Peyer's patch (tissue), 4 donors: ENCODE measurements around the gene ERC2. TPM values are rescaled to one million over a fixed set of nuclear protein-coding genes. Genes with fewer than 3 reads are reported as not detected.
"Not testable (repeated sequence)": the region's sequence is repeated elsewhere in the genome, so short reads cannot be mapped to it uniquely, and the experiment has no call there.

ENCODE experiments used
- DNase-seq, 3 donors: peaks; one replicate each; pipeline ENCODE4 v3.0.0-alpha.2; 2017 to 2019
- H3K27ac ChIP-seq, 4 donors: fragments of 200-600 bp; sonication (generic); one replicate each; pipeline ENCODE4 v1.5.1; 2016 to 2019
- H3K27me3 ChIP-seq, 2 donors: fragments of 200-600 bp; sonication (generic); one replicate each; pipeline ENCODE4 v1.5.1; 2019
- H3K36me3 ChIP-seq, 3 donors: fragments of 200-600 bp; sonication (generic); one replicate each; pipeline ENCODE4 v1.5.1; 2016 to 2019
- H3K4me1 ChIP-seq, 4 donors: fragments of 200-600 bp; sonication (generic); one replicate each; pipeline ENCODE4 v1.5.1; 2016 to 2019
- H3K4me3 ChIP-seq, 4 donors: fragments of 200-600 bp; sonication (generic); 1 replicate in 3 of 4; 2 replicates in 1 of 4; pipeline ENCODE4 v1.5.1; 2016 to 2019; ENCODE audit warnings: mild to moderate bottlenecking in 1 of 4
- H3K9me3 ChIP-seq, 4 donors: fragments of 200-600 bp; sonication (generic); one replicate each; pipeline ENCODE4 v1.5.1; 2016 to 2019; ENCODE audit warnings: mild to moderate bottlenecking in 1 of 4
- CTCF ChIP-seq, 6 experiments: fragments of 450-650 bp in 4 of 6; fragments of 200-600 bp in 2 of 6; sonication (generic) in 1 of 6; IDR thresholded peaks; one replicate each; pipeline ENCODE4 v1.5.1; 2017 to 2019; ENCODE audit warnings: antibody characterized with exemption in 6 of 6, mild to moderate bottlenecking in 3 of 6, moderate library complexity in 1 of 6
- POLR2A ChIP-seq, 2 donors: fragments of 450-650 bp; IDR thresholded peaks; one replicate each; pipeline ENCODE4 v1.5.1; 2017; ENCODE audit warnings: antibody characterized with exemption in 2 of 2, mild to moderate bottlenecking in 2 of 2, moderate library complexity in 2 of 2
- total RNA-seq, 4 donors: library from RNA; depleted of rRNA; stranded (reverse); fragments of >200 nt; gene quantifications; one replicate each; pipeline ENCODE4 v1.1.0, GENCODE V29; 2016

Gene ERC2
- total RNA-seq, 4 donors from 2014 or later, result 0.18 to 0.83 TPM; not detected in 2

- H3K27me3 ChIP-seq, result no peaks in the 10 kb centered on the region
- no peak overlapping the region for H3K27ac ChIP-seq
- DNase-seq, result no peak
- no peak overlapping the region for H3K4me3 ChIP-seq
- no peaks in the 10 kb centered on the region for H3K36me3 ChIP-seq
- H3K4me1 ChIP-seq, result no peaks in the 10 kb centered on the region
- TF ChIP-seq POLR2A (IDR thresholded peaks at IDR 0.05) (no peak), CTCF (IDR thresholded peaks at IDR 0.05) (no peak)
- no peaks in the 10 kb centered on the region for H3K9me3 ChIP-seq
These were observed 962.5 kb downstream of the ERC2 start for GRCh38 chr3:55505776-55506175.

GRCh38 chr3:55505102-55505501, 963.2 kb downstream of the ERC2 start:
- not testable (repeated sequence) for H3K9me3 ChIP-seq, H3K4me3 ChIP-seq, H3K27ac ChIP-seq, H3K36me3 ChIP-seq, H3K27me3 ChIP-seq, H3K4me1 ChIP-seq
- peak in 1 of 3 donors; percentile 58 for DNase-seq
- peak in 4 of 6 experiments; percentile 18 to 58 (median 44) for TF ChIP-seq CTCF (IDR thresholded peaks at IDR 0.05)

GRCh38 chr3:55501905-55502304, 966.4 kb downstream of the ERC2 start:
- Histone ChIP-seq H3K4me3 (no peak overlapping the region), H3K4me1 (no peaks in the 10 kb centered on the region), H3K27me3 (no peaks in the 10 kb centered on the region), H3K36me3 (no peaks in the 10 kb centered on the region), H3K9me3 (no peaks in the 10 kb centered on the region), H3K27ac (no peak overlapping the region)
- DNase-seq, result no peak
- TF ChIP-seq CTCF (IDR thresholded peaks at IDR 0.05), result no peak
- no peak for TF ChIP-seq POLR2A (IDR thresholded peaks at IDR 0.05)

- H3K9me3 ChIP-seq, result no peaks in the 10 kb centered on the region
- TF ChIP-seq POLR2A (IDR thresholded peaks at IDR 0.05) (no peak), CTCF (IDR thresholded peaks at IDR 0.05) (no peak)
- no peak overlapping the region for H3K4me3 ChIP-seq
- no peaks in the 10 kb centered on the region for H3K4me1 ChIP-seq
- no peaks in the 10 kb centered on the region for H3K36me3 ChIP-seq
- DNase-seq, result no peak
- H3K27me3 ChIP-seq, result no peaks in the 10 kb centered on the region
- no peak overlapping the region for H3K27ac ChIP-seq
These were observed 967.5 kb downstream of the ERC2 start for GRCh38 chr3:55500555-55501330.

- Histone ChIP-seq H3K36me3 (no peaks in the 10 kb centered on the region), H3K4me3 (no peak overlapping the region), H3K9me3 (no peaks in the 10 kb centered on the region), H3K27me3 (no peaks in the 10 kb centered on the region), H3K27ac (no peak overlapping the region), H3K4me1 (no peaks in the 10 kb centered on the region)
- TF ChIP-seq POLR2A (IDR thresholded peaks at IDR 0.05) (no peak), CTCF (IDR thresholded peaks at IDR 0.05) (no peak)
- no peak for DNase-seq
These were observed 969.7 kb downstream of the ERC2 start for GRCh38 chr3:55498520-55498919.
